Stimulated activated naive CD8-positive, alpha-beta T cell treated with anti-CD3 and anti-CD28 coated beads, Interleukin-15, Interleukin-2, amounts not matched to agents 100 ng/mL and 50 ng/mL, for 24 hours (primary cell): Measurements from ENCODE around the gene ZNF396.

Source experiments
- H3K27ac Mint-ChIP-seq: one replicate; pipeline ENCODE4 v1.8.0; 2021; ENCODE audit warnings: mild to moderate bottlenecking, mixed read lengths
- H3K27me3 Mint-ChIP-seq: one replicate; pipeline ENCODE4 v1.8.0; 2021; ENCODE audit warnings: mixed read lengths
- H3K36me3 Mint-ChIP-seq: one replicate; pipeline ENCODE4 v1.8.0; 2021; ENCODE audit warnings: low read depth, mixed read lengths
- H3K4me1 Mint-ChIP-seq: one replicate; pipeline ENCODE4 v1.8.0; 2021; ENCODE audit warnings: low read depth, mixed read lengths
- H3K4me3 Mint-ChIP-seq: one replicate; pipeline ENCODE4 v1.8.0; 2021; ENCODE audit warnings: mild to moderate bottlenecking, mixed read lengths
- H3K9me3 Mint-ChIP-seq: one replicate; pipeline ENCODE4 v1.8.0; 2021; ENCODE audit warnings: mixed read lengths

The ZNF396 gene

DNA sequence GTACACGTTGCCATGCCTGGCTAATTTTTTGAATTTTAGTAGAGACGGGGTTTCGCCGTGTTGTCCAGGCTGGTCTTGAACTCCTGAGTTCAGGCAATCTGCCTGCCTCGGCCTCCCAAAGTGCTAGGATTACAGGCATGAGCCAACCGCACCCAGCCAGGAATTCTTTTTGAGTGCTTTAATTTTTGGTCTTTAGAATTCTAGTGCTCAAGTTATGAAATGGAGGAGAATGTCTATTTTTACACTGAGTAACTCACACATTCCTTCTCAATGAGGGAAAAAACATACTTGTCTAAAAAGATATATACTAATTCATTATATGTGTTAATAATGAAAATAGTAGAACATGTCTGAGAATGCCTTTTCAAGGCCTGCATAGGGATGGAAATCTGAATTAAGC is 8.5 kb downstream of the ZNF396 start:
- Mint-ChIP-seq H3K4me1 (peaks cover 13% of the 10 kb centered on the region), H3K27ac (no peak overlapping the region), H3K4me3 (no peak overlapping the region), H3K27me3 (no peaks in the 10 kb centered on the region), H3K9me3 (no peaks in the 10 kb centered on the region), H3K36me3 (no peaks in the 10 kb centered on the region)

DNA sequence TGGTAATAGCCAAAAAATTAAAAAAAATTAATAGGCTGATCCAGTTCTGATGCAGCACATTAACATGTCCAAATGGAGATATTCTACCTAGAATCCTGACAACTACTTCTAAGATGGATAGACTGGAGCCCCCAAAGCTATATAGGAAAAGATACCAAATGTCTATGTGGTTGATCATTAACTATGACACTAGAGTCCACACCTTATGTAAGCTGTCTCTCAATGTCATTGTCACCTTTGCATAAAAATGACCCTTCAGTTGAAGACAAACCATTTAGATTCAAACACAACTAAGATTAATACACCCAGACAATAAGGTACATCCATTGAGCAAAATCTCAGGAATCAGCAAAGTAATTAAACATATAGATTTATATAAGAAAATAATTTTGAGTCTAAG is 14.6 kb downstream of the ZNF396 start:
- Mint-ChIP-seq H3K27me3 (peaks cover 4% of the 10 kb centered on the region), H3K4me1 (no peaks in the 10 kb centered on the region), H3K27ac (no peak overlapping the region), H3K9me3 (no peaks in the 10 kb centered on the region), H3K4me3 (no peak overlapping the region), H3K36me3 (no peaks in the 10 kb centered on the region)

DNA sequence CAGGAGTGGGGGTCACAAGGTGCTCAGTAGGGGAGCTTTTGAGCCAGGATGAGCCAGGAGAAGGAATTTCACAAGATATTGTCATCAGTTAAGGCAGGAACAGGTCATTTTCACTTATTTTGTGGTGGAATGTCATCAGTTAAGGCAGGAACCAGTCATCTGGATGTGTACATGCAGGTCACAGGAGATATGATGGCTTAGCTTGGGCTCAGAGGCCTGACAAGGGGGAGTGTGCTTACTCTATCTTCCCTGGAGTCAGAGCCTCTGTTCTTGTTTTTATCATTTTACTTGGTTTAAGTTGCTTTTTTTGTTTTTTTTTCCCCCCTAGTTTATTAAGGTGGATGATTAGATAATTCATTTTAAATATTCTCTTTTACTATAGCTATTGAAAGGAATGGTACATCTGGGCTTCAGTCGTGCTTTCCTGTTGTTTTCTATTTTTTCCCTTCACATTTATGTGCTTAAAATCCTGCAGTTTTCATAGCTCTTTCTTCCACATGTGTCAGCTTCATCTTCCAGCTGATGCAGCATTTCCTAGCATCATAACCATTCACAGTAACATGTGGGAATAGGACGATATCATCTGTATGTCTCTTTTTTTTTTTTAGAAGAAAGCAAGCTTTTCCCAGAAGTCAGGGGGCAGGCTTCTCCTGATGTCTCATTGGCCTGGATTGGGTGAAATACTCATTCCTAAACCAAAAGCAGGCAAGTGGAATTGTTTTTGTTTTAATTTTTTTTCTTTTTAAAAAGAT is 15.4 kb downstream of the ZNF396 start:
- Mint-ChIP-seq H3K4me1 (no peaks in the 10 kb centered on the region), H3K9me3 (no peaks in the 10 kb centered on the region), H3K27ac (no peak overlapping the region), H3K27me3 (peaks cover 4% of the 10 kb centered on the region), H3K4me3 (no peak overlapping the region), H3K36me3 (no peaks in the 10 kb centered on the region)

DNA sequence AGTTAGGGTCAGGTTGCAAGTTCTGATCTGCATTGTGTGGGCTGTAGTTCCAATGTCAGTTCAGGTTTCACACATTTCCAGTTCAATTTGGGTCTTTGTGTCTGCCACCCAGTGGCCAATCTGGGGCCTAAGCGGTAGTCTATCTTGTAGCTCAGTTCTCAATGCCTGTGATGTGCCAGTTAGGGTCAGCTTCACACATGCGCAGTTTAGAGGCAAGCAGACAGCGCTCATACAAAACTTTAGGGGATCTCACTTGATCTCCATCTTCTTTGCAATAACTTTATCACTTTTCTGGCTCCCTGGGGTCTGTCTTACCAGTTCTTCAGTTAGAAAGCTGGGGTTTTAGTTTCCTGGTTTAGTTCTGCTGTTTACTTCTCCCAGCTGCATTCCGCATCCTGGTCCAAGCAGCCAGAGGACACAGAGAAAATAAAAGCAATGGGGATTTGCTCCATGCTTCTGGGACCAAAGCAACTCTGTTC is 22.0 kb downstream of the ZNF396 start:
- H3K4me1 Mint-ChIP-seq = peaks cover 5% of the 10 kb centered on the region
- H3K27me3 Mint-ChIP-seq = no peaks in the 10 kb centered on the region
- H3K36me3 Mint-ChIP-seq = peaks cover 5% of the 10 kb centered on the region
- H3K9me3 Mint-ChIP-seq = peaks cover 11% of the 10 kb centered on the region
- H3K4me3 Mint-ChIP-seq = no peak overlapping the region
- H3K27ac Mint-ChIP-seq = no peak overlapping the region

DNA sequence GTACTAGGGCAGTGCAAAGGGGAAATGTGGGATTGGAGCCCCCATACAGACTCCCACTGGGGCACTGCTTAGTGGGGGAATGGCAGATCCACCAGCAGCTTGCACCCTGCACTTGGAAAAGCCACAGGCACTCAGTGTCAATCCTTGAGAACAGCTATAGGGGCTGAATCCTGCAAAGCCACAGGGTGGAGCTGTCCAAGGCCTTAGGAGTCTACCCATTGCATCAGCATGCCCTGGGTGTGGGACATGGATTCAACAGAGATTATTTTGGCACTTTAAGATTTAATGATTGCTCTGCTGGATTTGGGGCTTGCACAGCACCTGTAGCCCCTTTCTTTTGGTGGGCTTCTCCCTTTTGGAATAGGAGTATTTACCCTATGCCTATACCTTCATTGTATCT is 24.4 kb downstream of the ZNF396 start:
- H3K4me3 Mint-ChIP-seq = no peak overlapping the region
- no peak overlapping the region for H3K27ac Mint-ChIP-seq
- peaks cover 5% of the 10 kb centered on the region for H3K4me1 Mint-ChIP-seq
- H3K36me3 Mint-ChIP-seq = peaks cover 5% of the 10 kb centered on the region
- no peaks in the 10 kb centered on the region for H3K27me3 Mint-ChIP-seq
- H3K9me3 Mint-ChIP-seq = peaks cover 11% of the 10 kb centered on the region

DNA sequence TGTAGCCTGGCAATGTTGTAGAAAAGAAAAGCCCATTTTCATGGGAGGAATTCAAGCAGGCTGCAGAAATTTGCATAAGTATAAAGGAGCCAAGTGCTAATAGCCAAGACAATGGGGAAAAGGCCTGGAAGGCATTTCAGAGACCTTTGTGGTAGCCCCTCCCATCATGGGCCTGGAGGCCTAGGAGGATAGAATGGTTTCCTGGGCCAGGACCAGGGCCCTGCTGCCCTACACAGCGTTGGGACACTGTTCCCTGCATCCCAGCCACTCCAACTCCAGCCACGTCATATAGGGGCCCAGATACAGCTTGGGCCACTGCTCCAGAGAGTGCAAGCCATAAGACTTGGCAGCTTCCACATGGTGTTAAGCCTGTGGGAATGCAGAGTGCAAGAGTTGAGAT is 24.9 kb downstream of the ZNF396 start:
- Mint-ChIP-seq H3K4me3 (no peak overlapping the region), H3K27me3 (no peaks in the 10 kb centered on the region), H3K4me1 (peaks cover 5% of the 10 kb centered on the region), H3K27ac (no peak overlapping the region), H3K9me3 (peaks cover 11% of the 10 kb centered on the region), H3K36me3 (peaks cover 5% of the 10 kb centered on the region)

DNA sequence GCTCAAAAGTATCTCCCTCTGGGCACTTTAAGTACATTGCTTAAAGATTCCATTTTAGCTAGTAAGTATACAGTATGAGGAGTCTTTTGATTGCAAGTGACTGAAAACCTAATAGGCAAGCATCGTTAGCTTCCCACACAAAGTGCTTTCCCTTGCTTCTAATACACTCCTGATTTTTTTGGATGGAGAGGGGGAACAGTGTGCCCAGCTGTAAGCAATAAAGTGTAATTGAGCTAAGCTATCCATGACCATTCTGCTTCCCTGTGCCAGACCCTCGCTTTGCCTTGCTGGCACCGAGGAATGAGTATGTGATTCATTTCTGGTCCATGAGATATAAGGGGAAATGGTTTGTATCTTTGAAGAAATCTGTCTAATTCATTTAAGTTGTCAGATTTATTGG is 29.1 kb downstream of the ZNF396 start:
- H3K4me1 Mint-ChIP-seq = peaks cover 26% of the 10 kb centered on the region
- no peaks in the 10 kb centered on the region for H3K27me3 Mint-ChIP-seq
- H3K4me3 Mint-ChIP-seq = no peak overlapping the region
- H3K9me3 Mint-ChIP-seq = peaks cover 11% of the 10 kb centered on the region
- H3K27ac Mint-ChIP-seq = no peak overlapping the region
- H3K36me3 Mint-ChIP-seq = peaks cover 11% of the 10 kb centered on the region

DNA sequence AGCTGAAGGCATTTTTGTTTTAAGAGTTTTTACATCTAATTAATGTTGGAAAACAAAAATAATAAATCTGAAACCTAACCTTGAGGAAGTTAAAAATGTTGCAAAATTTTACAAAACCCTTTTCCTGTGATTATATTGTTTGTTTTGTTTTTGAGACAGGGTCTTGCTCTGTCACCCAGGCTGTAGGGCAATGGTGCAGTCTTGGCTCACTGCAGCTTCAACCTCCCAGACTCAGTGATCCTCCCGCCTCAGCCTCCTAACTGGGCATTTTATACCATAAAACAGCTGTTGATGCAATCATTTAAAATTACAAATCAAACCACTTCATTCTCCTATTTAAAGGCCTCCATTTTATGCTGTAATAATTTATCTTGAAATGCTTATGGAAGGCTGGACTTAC is 31.2 kb downstream of the ZNF396 start:
- no peaks in the 10 kb centered on the region for H3K9me3 Mint-ChIP-seq
- no peak overlapping the region for H3K4me3 Mint-ChIP-seq
- peak overlapping the region; percentile 16 for H3K27ac Mint-ChIP-seq
- no peaks in the 10 kb centered on the region for H3K27me3 Mint-ChIP-seq
- peaks cover 16% of the 10 kb centered on the region for H3K36me3 Mint-ChIP-seq
- peaks cover 40% of the 10 kb centered on the region for H3K4me1 Mint-ChIP-seq

DNA sequence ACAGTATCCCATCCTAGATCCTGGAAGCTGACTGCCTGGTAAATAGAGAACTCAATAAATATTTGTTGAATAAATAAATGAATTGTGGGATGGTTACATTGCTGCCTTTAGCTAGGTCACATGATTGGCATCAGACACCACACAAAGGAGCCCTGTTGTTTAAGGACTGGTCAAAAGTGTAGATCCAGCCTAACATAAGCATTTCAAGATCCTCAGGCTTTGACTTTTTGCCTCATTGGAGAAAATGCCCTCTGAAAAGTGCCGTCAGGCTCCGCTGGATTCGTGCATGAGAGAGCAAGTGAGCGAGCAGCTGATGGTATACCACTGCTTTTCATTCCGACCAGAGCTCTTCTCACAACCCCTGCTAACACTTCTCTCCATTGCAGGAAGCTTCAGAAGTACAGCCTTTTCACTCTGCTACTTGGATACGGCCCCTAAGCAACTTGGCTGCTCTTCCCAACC is 31.6 kb downstream of the ZNF396 start:
- no peaks in the 10 kb centered on the region for H3K27me3 Mint-ChIP-seq

DNA sequence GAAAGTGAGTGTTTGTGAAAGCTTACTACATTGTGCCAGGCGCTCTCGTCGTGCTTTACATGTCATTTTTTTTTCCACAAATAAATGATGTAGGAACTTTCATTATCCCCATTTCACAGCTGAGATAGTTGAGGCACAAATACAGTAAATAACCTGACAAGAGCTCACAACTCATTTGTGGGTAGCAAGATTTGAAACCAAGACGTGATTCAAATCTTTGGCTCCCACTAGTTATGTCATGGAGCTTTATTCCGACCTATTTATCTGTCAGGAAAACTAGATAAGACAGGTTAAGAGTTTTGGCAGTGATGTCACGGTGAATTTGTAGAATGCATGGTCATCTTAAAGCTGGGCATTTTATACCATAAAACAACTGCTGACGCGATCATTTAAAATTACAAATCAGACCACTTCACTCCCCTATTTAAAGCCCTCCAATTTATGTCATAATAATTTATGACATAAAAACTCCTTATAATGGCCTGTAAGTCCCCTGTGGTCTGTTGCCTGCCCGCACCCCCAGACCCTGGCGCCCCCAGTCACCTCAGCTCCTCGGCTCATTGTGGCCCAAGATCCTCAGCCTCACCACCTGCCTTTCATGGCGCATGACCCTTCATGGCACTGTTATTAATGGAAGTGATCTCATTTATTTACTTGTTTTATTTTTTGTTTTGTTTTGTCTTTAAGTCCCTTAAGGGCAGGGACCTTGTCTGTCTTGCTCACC is 32.2 kb downstream of the ZNF396 start:
- Mint-ChIP-seq H3K4me1 (peaks cover 50% of the 10 kb centered on the region), H3K27me3 (no peaks in the 10 kb centered on the region), H3K27ac (peak overlapping the region; percentile 96), H3K36me3 (peaks cover 26% of the 10 kb centered on the region), H3K4me3 (peak overlapping the region; percentile 100), H3K9me3 (no peaks in the 10 kb centered on the region)

More for the DNA sequence above, 31.6 kb downstream of the ZNF396 start:
- Mint-ChIP-seq H3K9me3 (no peaks in the 10 kb centered on the region), H3K4me3 (peak overlapping the region; percentile 100), H3K36me3 (peaks cover 20% of the 10 kb centered on the region), H3K27ac (peak overlapping the region; percentile 96), H3K4me1 (peaks cover 44% of the 10 kb centered on the region)

DNA sequence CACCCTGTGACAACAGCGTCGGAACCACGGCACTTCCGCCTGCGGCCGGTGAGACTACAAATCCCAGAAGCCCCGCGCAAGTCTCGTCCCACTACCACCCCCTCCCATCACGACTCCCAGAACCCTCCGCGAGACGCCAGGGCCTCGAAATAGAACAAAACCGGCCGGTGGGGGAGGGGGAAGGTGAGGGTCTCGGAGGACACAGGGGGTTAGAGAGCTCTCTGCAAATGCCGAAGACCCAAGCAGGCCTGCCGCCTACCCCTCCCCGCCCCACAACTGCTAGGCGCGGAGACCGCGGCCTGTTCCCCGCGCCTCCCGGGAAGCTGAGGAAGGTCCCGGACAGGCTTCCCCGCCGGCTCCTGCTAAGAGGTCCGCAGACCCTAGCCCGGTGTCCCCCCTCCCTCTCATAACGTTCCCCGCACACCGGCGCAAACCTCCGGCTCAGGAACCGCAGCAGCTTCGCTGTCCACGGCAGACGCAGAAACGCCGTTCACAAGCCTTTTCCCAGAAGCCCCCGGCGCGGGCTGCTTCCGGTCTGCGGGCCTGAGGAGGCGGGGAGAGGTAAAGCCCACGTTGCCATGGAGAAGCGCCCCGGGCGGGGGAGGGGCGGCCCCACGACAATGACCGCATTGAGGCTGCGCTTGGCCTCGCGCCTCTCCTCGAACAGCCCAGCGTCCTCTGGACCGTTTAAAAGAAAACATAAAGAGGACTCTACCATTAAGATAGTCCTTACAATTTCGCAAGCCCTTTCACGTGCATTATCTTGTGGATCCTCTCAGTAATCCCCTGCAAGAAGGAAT is 33.0 kb downstream of the ZNF396 start, which contains the start of gene ZNF24:
TSS of gene ZNF24 (minus strand) at position 485 of the 800 bp plus-strand sequence. CDS start 3,770 bp downstream, outside the sequence.
- Mint-ChIP-seq H3K27me3 (no peaks in the 10 kb centered on the region), H3K4me1 (peaks cover 58% of the 10 kb centered on the region), H3K36me3 (peaks cover 34% of the 10 kb centered on the region), H3K9me3 (no peaks in the 10 kb centered on the region), H3K27ac (peak within 1 kb of the TSS; percentile 96), H3K4me3 (peak within 1 kb of the TSS; percentile 100)

DNA sequence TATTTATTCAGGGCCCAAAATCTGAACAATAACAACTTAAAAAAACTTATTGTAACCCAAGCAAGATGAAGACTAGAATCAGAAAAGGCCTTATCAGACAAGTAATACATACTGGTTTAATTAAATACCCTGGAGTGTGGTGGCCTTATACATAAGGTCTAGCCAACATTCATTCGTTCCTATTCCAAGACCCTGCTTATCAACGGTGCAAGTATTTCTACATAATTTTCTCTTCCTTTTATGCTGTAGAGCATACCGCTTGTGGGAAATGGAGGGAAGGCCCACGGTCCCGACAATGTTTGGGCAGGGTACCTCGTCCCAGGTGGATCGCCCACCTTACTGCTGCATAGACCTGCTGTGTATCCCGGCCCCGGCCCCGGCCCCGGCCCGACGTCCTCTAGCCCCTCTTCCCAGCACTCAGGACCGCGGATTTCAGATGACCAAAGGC is 33.6 kb downstream of the ZNF396 start:
- Mint-ChIP-seq H3K4me1 (peaks cover 64% of the 10 kb centered on the region), H3K9me3 (no peaks in the 10 kb centered on the region), H3K36me3 (peaks cover 40% of the 10 kb centered on the region), H3K27ac (peak overlapping the region; percentile 96), H3K27me3 (no peaks in the 10 kb centered on the region), H3K4me3 (peak overlapping the region; percentile 100)

DNA sequence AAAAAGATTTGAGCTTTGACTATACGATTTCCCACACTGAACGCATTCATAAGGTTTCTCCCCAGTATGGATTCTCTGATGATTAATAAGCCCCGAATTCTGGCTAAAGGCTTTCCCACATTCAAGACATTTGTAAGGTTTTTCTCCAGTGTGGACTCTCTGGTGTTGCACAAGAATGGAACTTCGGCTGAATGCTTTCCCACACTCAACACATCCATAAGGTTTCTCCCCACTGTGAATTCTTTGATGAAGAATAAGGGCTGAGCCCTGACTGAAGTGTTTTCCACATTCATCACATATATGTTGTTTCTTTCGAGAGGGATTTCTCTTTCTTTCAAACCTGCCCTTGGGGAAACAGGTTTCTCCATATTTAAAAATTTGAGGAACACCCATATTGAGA is 39.9 kb downstream of the ZNF396 start:
- Mint-ChIP-seq H3K4me3 (no peak overlapping the region), H3K27me3 (no peaks in the 10 kb centered on the region), H3K9me3 (no peaks in the 10 kb centered on the region), H3K36me3 (peaks cover 55% of the 10 kb centered on the region), H3K4me1 (peaks cover 54% of the 10 kb centered on the region), H3K27ac (peak overlapping the region; percentile 37)

DNA sequence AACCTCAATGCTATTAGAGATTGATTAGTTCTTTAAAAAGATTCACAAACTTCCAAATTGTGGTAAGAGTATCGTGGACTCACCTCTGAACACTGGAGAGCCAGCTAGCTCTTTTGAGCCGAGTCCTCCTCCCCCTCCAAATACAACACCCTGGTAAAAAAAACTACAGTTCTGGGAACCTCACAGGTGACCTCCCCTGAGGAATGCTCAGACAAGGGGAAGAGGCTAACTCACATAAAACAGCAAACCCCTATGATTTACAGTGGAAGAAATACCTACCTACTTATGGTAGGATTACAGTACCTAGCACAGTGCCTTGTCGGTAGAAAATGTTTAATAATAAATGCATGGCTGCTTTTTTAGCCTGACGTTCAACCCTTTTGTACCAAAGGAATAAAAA is 41.3 kb downstream of the ZNF396 start:
- H3K4me1 Mint-ChIP-seq = peaks cover 46% of the 10 kb centered on the region
- H3K9me3 Mint-ChIP-seq = no peaks in the 10 kb centered on the region
- H3K4me3 Mint-ChIP-seq = no peak overlapping the region
- no peak overlapping the region for H3K27ac Mint-ChIP-seq
- peaks cover 52% of the 10 kb centered on the region for H3K36me3 Mint-ChIP-seq
- no peaks in the 10 kb centered on the region for H3K27me3 Mint-ChIP-seq
